ENCODE results near the gene KRTAP5-11. TPM values are rescaled to one million over a fixed set of nuclear protein-coding genes. Genes with fewer than 3 reads are reported as not detected.
A peak's percentile ranks its signal among the peaks of the same experiment; 100 is the strongest.
"Not testable (repeated sequence)": the region's sequence is repeated elsewhere in the genome, so short reads cannot be mapped to it uniquely, and the experiment has no call there.

The KRTAP5-11 gene
- total RNA-seq, 1 experiment from 2014 or later: not detected

GRCh38 chr11:71630071-71630470, 47.4 kb upstream of the KRTAP5-11 start:
- H3K27me3 ChIP-seq (ENCODE audit: insufficient read depth, low read length); intact Hi-C loops (cut with micrococcal nuclease): not testable (repeated sequence)

GRCh38 chr11:71628943-71629342, 46.3 kb upstream of the KRTAP5-11 start:
- H3K27ac ChIP-seq (ENCODE audit: low read depth, low read length); H3K36me3 ChIP-seq (ENCODE audit: control insufficient read depth in 1 of 2, insufficient read depth in 2 of 2, low read length in 2 of 2); H3K9ac ChIP-seq (ENCODE audit: low read length); H3K4me2 ChIP-seq (ENCODE audit: low read length); intact Hi-C loops (cut with micrococcal nuclease); DNase-seq (ENCODE audit: low read depth, low spot score); H4K20me1 ChIP-seq (ENCODE audit: insufficient read depth); H3K9me3 ChIP-seq (ENCODE audit: control insufficient read depth in 1 of 2, insufficient read depth in 1 of 2, low read depth in 1 of 2, low read length in 2 of 2); POLR2A ChIA-PET; ATAC-seq; H3K4me3 ChIP-seq (replicated peaks in 1 of 2; ENCODE audit: low read depth in 1 of 2, low read length in 2 of 2); H3K27me3 ChIP-seq (ENCODE audit: insufficient read depth, low read length); H3K9me2 ChIP-seq (ENCODE audit: insufficient read depth); H3K79me2 ChIP-seq (ENCODE audit: insufficient read depth, low read length); H3K4me1 ChIP-seq (ENCODE audit: control insufficient read depth in 1 of 2, insufficient read depth in 2 of 2, low read length in 2 of 2); H2AFZ ChIP-seq (ENCODE audit: low read depth, low read length, poor library complexity, severe bottlenecking); RAD21 ChIA-PET (ENCODE audit: low non-redundant PET in 1 of 2, low total read pairs in 2 of 2, uncharacterized antibody in 2 of 2, unreplicated experiment in 2 of 2); BruUV-seq (replicated peaks); CTCF ChIA-PET: not testable (repeated sequence)

More at GRCh38 chr11:71630071-71630470, 47.4 kb upstream of the KRTAP5-11 start:
- BruUV-seq (replicated peaks); H3K9ac ChIP-seq (ENCODE audit: low read length); ATAC-seq; H3K4me1 ChIP-seq (ENCODE audit: control insufficient read depth in 1 of 2, insufficient read depth in 2 of 2, low read length in 2 of 2); H3K9me2 ChIP-seq (ENCODE audit: insufficient read depth); CTCF ChIA-PET; H2AFZ ChIP-seq (ENCODE audit: low read depth, low read length, poor library complexity, severe bottlenecking); H3K27ac ChIP-seq (ENCODE audit: low read depth, low read length); RAD21 ChIA-PET (ENCODE audit: low non-redundant PET in 1 of 2, low total read pairs in 2 of 2, uncharacterized antibody in 2 of 2, unreplicated experiment in 2 of 2); H4K20me1 ChIP-seq (ENCODE audit: insufficient read depth); H3K4me3 ChIP-seq (replicated peaks in 1 of 2; ENCODE audit: low read depth in 1 of 2, low read length in 2 of 2); H3K4me2 ChIP-seq (ENCODE audit: low read length); H3K36me3 ChIP-seq (ENCODE audit: control insufficient read depth in 1 of 2, insufficient read depth in 2 of 2, low read length in 2 of 2); POLR2A ChIA-PET; H3K79me2 ChIP-seq (ENCODE audit: insufficient read depth, low read length); H3K9me3 ChIP-seq (ENCODE audit: control insufficient read depth in 1 of 2, insufficient read depth in 1 of 2, low read depth in 1 of 2, low read length in 2 of 2): not testable (repeated sequence)
- TF ChIP-seq MAX (IDR thresholded peaks at IDR 0.05): peak; percentile 36; the same call in 1 of the 2 replicates
- TF ChIP-seq ELF1 (IDR thresholded peaks at IDR 0.05; ENCODE audit: borderline replicate concordance, low read depth): peak; percentile 46
- peak; percentile 12 for DNase-seq (ENCODE audit: low read depth, low spot score)

GRCh38 chr11:71623226-71623625, 40.6 kb upstream of the KRTAP5-11 start:
- RAD21 ChIA-PET (ENCODE audit: low non-redundant PET in 1 of 2, low total read pairs in 2 of 2, uncharacterized antibody in 2 of 2, unreplicated experiment in 2 of 2); H4K20me1 ChIP-seq (ENCODE audit: insufficient read depth); BruUV-seq (replicated peaks); H3K4me1 ChIP-seq (ENCODE audit: control insufficient read depth in 1 of 2, insufficient read depth in 2 of 2, low read length in 2 of 2); H3K9ac ChIP-seq (ENCODE audit: low read length); H2AFZ ChIP-seq (ENCODE audit: low read depth, low read length, poor library complexity, severe bottlenecking); CTCF ChIA-PET; H3K4me3 ChIP-seq (replicated peaks in 1 of 2; ENCODE audit: low read depth in 1 of 2, low read length in 2 of 2); H3K4me2 ChIP-seq (ENCODE audit: low read length); intact Hi-C loops (cut with micrococcal nuclease); H3K79me2 ChIP-seq (ENCODE audit: insufficient read depth, low read length); H3K9me3 ChIP-seq (ENCODE audit: control insufficient read depth in 1 of 2, insufficient read depth in 1 of 2, low read depth in 1 of 2, low read length in 2 of 2); H3K27ac ChIP-seq (ENCODE audit: low read depth, low read length); ATAC-seq; DNase-seq (ENCODE audit: low read depth, low spot score); POLR2A ChIA-PET; H3K27me3 ChIP-seq (ENCODE audit: insufficient read depth, low read length); H3K9me2 ChIP-seq (ENCODE audit: insufficient read depth); H3K36me3 ChIP-seq (ENCODE audit: control insufficient read depth in 1 of 2, insufficient read depth in 2 of 2, low read length in 2 of 2): not testable (repeated sequence)

- H4K20me1 ChIP-seq (ENCODE audit: insufficient read depth); DNase-seq (ENCODE audit: low read depth, low spot score); H3K27me3 ChIP-seq (ENCODE audit: insufficient read depth, low read length); H3K9me3 ChIP-seq (ENCODE audit: control insufficient read depth in 1 of 2, insufficient read depth in 1 of 2, low read depth in 1 of 2, low read length in 2 of 2); POLR2A ChIA-PET; H3K27ac ChIP-seq (ENCODE audit: low read depth, low read length); RAD21 ChIA-PET (ENCODE audit: low non-redundant PET in 1 of 2, low total read pairs in 2 of 2, uncharacterized antibody in 2 of 2, unreplicated experiment in 2 of 2); CTCF ChIA-PET; H2AFZ ChIP-seq (ENCODE audit: low read depth, low read length, poor library complexity, severe bottlenecking); H3K4me2 ChIP-seq (ENCODE audit: low read length); H3K9ac ChIP-seq (ENCODE audit: low read length); H3K9me2 ChIP-seq (ENCODE audit: insufficient read depth); H3K36me3 ChIP-seq (ENCODE audit: control insufficient read depth in 1 of 2, insufficient read depth in 2 of 2, low read length in 2 of 2); H3K4me1 ChIP-seq (ENCODE audit: control insufficient read depth in 1 of 2, insufficient read depth in 2 of 2, low read length in 2 of 2); BruUV-seq (replicated peaks); intact Hi-C loops (cut with micrococcal nuclease); ATAC-seq; H3K4me3 ChIP-seq (replicated peaks in 1 of 2; ENCODE audit: low read depth in 1 of 2, low read length in 2 of 2); H3K79me2 ChIP-seq (ENCODE audit: insufficient read depth, low read length): not testable (repeated sequence)
Observed at GRCh38 chr11:71622561-71622960, 39.9 kb upstream of the KRTAP5-11 start.

Data from HCT116 (cell line).